DOHH2 (cell line): ENCODE measurements around the gene TRIP10.

Experiments
- CTCF ChIP-seq: fragments of 200-600 bp; sonication (generic); IDR thresholded peaks from one replicate; pipeline ENCODE4 v1.5.1; 2014; ENCODE audit warnings: antibody characterized with exemption, mild to moderate bottlenecking, low read depth, low read length; ENCODE audit not compliant: poor library complexity, severe bottlenecking
- EZH2phosphoT487 ChIP-seq: fragments of 200-600 bp; sonication (generic); IDR thresholded peaks from 2 replicates; pipeline ENCODE4 v1.6.1; 2017; ENCODE audit warnings: borderline replicate concordance, mild to moderate bottlenecking, antibody characterized with exemption, low read length, moderate library complexity, mixed read lengths

GRCh38 chr19:6719992-6720368 is 19.5 kb upstream of the TRIP10 start:
- no peak for TF ChIP-seq CTCF
- no peak for TF ChIP-seq EZH2phosphoT487
